ENCODE results near the gene MAGI2.

MAGI2 gene

GRCh38 chr7:78895393-78895792, 558.1 kb downstream of the MAGI2 start:
- no peak for DNase-seq

DNA sequence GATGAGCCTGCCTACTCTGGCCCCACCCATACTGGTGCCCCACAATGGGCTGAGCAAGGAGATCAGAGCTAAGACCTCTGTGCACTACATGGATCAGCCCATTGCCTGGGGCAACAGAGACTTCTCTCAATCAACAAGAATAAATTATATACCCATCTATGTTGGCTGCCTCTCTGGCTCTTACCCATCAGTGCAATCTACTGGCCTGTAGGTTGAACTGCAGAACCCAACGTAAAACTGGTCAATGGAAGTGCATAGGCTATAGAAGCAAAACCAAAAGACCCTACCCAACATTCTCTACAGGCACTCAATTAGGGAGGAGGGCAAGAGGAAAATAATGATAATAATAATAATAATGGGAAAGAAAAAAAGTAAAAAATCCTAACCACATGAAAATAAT, 574.3 kb downstream of the MAGI2 start:
- no peak for DNase-seq

DNA sequence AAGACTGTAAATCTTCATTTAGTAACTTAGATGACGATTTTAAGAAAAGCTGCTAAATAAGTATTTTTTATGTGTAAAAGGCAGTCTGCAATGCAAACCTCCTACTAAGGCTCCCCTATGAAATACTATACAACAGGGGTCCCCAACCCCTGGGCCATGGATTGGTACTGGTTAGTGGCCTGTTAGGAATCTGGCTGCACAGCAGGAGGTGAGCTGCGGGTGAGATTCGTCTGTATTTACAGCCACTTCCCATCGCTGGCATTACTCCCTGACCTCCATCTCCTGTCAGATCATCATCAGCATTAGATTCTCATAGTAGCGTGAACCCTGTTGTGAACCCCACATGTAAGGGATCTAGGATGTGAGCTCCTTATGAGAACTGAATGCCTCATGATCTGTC, 580.4 kb downstream of the MAGI2 start:
- DNase-seq: no peak

GRCh38 chr7:78864339-78864738, 589.1 kb downstream of the MAGI2 start:
- no peak for DNase-seq

DNA sequence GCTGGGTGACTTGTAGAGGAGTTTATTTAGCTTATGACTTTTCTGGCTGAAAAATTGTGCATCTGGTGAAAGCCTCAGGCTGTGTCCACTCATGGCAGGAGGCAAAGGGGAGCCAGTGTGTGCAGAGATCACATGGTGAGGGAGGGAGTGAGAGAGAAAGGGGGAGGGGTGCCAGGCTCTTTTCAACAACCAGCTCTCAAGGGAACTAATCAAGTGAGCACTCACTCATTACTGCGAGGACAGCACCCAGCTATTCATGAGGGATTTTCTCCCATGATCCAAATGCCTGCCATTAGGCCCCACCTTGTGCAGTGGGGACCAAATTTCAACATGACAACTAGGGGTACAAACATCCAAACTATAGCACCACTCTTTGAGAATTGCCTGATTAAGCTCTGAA, 590.2 kb downstream of the MAGI2 start:
- no peak for DNase-seq

GRCh38 chr7:78862411-78862900, 591.0 kb downstream of the MAGI2 start:
- no peak for DNase-seq

DNA sequence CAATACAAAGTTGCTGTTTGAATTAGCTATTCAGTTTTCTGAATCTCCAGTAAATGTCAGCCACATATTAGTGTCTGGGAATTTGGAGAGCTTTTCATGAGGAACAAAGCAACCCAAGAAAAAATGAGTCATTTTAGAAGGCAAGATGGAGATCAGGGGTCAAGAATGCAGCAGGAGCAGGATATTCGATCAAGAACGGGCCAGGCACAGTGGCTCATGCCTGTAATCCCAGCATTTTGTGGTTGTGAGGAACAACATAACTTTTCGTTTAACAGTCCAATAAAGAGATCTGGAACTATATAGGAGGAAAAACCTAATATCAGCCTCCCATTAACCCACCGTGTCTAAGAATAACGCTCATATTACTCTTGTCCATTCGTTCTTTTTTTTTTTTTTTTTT, 600.5 kb downstream of the MAGI2 start:
- DNase-seq: no peak

GRCh38 chr7:78850093-78850740, 603.2 kb downstream of the MAGI2 start:
- DNase-seq: no peak

GRCh38 chr7:78845155-78845554, 608.3 kb downstream of the MAGI2 start:
- no peak for DNase-seq

DNA sequence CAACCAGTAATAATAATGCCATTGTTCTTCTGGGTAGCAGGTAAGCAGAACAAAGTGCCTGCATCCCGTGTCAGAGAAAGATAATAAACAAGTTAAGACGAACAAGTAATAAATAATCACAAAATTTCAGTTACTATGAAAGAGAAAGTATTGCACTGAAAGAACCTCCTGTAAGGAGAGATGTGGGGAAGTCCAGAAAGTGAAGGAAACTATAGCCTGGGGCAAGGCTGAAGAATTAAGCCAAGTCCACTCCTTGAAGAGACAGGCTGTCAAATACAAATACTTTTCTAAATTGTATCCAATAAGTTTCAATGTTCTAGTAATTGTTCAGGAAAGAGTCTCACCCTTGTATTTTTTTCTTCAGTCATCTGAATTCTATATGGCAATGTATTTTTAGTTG, 611.4 kb downstream of the MAGI2 start:
- no peak for DNase-seq

DNA sequence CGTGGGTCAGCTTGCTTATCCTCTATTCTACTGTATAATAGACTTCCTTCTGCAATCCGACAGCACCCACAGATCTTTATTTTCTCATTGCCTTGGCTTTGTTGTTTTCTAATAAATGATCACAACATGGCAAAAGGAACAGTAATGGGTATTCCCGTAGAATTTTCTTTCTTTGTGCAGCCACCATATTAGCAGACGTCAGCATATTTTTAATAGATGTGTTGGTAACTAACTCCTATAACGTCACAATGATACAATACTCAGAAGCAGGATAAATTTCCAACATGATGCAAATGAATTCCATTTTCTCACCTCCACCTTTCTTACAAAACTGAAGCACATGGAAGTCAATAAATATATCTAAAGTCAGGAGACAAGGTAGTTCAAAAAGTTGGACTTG, 617.6 kb downstream of the MAGI2 start:
- DNase-seq: no peak

DNA sequence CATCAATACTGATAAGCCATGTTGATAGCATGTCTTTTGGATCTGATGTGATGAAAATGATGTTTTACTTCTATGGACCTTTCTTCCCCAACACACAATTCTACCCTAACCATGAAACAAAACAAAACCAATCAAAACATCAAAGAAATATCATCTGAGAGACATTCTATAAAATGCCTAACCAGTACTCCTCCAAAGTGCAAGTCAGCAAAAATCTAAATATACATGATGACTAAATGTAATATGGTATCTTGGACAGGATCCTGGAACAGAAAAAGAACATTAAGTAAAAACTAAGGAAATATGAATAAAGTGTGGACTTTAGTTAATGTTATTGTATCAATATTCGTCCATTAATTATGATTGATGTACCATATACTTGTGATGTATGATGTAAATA, 625.1 kb downstream of the MAGI2 start:
- no peak for DNase-seq

- no peak for DNase-seq
Measured at GRCh38 chr7:78803501-78804127, 649.9 kb downstream of the MAGI2 start.

- DNase-seq: no peak
Measured at GRCh38 chr7:78794101-78794500, 659.4 kb downstream of the MAGI2 start.

DNA sequence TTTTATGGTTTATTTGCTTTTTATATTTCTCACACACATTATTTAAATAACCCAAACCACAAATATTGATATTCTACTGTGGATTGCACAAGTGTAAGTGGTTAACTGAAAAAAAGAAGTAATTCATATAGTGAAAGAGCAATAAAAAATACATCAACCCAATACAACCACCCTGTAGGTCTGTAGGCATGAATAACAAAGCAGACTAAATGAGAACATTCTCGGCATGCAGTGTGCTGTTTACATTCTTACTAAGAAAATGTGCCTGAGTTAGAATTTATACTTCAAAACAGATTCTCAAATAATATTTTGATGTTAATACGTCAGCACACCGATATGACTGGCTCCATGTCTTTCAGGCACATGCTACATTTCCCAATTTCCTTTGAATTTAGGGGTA, 660.8 kb downstream of the MAGI2 start:
- DNase-seq: no peak

DNA sequence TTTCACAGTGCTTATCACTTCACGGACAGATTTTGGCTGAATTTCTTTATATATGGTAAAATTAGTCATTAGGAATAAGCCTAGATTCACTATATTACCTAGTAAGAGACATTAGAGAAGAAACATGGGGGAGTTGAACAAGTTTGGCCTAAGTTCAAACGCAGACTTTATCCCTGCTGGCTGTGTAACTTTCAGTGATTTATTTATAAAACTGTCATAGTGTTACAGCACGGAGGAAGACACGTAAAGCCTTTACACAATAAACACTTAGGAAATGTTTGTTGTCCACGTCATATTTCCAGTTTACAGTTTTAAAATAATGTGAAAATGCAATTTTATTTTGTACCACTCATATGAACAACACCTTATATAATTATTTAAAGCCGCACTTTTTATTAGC, 661.5 kb downstream of the MAGI2 start:
- DNase-seq: no peak

DNA sequence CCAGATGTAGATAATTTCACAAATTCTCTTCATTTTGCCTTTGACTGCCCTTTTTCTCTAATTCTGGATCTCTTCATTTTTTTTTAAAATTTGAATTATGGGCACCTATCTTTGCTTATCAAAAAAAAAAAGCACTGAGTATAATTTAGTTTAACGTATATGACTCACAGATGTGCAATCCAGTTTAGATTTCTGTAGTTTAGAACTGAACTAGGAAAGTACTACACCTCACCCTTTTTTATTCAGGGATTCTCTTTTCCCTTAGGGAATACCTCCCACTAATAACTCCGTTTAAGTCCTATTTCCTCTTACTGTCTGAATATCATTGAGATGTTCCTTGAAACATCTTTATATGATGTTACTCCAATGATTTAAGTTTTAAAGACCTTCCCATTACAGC, 665.0 kb downstream of the MAGI2 start:
- no peak for DNase-seq

GRCh38 chr7:78787854-78788253, 665.6 kb downstream of the MAGI2 start:
- no peak for DNase-seq

- no peak for DNase-seq
Measured at GRCh38 chr7:78786055-78786454, 667.4 kb downstream of the MAGI2 start.

- DNase-seq: no peak
Measured at GRCh38 chr7:78783179-78783962, 670.1 kb downstream of the MAGI2 start.

DNA sequence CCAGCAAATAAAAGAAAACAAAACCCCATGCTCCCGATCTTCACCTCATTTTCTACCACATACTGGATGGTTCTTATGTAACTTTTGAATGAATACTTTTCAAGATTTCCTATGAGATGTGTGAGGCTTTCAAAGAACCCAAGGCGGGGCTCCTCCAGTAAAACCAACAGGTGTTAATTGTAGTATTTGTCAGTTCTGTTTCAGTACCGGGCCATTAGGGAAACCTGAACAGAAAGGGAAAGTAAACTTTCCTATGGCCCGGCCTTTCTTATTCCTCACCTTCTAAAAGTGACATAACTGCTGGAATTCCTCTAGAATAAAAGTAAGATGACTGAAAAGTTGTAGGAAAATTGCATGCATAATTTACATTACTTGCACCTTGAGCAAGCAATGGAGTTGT, 672.9 kb downstream of the MAGI2 start:
- DNase-seq: no peak

GRCh38 chr7:78779788-78780187, 673.7 kb downstream of the MAGI2 start:
- no peak for DNase-seq

- DNase-seq: no peak
Measured at GRCh38 chr7:78777829-78778228, 675.6 kb downstream of the MAGI2 start.
